Uterus (tissue), 2 donors: ENCODE data around the gene ZNF584.

Source experiments
- POLR2A ChIP-seq, 2 donors: fragments of 450-650 bp; IDR thresholded peaks; one replicate each; pipeline ENCODE4 v1.6.1; 2016; ENCODE audit warnings: antibody characterized with exemption in 2 of 2, mild to moderate bottlenecking in 1 of 2, moderate library complexity in 1 of 2
- TF ChIP-seq, protein P1 (sequence below), 4 experiments: fragments of 200-600 bp in 2 of 4; fragments of 450-650 bp in 2 of 4; sonication (generic) in 2 of 4; IDR thresholded peaks; one replicate each; pipeline ENCODE4 v1.5.1; 2016 to 2019; ENCODE audit warnings: antibody characterized with exemption in 4 of 4, mild to moderate bottlenecking in 2 of 4, moderate library complexity in 1 of 4

DNA sequence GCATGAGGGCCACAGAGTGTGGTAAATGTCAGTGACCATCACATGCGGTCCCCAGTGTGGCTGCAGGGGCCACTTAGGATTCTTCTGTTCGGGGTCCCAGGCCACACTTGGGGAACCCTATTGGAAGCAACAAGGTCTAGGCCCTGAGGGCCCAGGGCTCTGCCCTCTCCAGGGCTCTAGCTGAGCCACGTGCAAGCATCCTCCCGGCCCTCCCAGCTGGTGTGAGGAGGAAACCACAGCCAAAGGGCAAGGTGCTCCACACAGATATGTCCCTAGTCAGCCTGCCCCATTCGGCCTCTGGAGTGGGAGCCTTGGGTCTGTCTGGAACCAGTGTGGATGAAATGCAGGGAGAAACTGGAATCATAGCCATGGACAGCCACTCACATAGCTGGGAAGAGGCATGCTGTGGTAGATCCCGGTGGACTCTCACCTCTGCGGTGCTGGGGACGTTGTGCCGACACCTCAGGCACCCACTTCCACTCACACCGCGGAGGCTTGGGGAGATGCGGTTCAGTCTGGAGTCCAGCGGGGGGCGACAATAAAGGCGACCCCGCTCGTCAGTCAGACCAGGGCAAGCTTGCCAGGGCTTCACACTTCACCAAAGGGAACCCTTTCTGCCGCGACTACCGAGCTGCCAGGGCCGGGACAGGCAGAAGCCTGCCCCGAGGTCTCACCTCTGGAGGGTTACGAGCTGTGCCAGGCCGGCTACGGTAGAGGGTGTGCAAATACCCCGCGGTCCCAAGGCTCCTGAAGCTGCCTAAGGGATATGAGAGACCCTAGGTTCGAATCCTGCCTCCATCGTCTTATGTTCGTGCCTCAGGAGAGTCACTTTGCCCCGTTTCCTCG lies 41.6 kb upstream of the ZNF584 start:
- TF ChIP-seq, protein P1, sequence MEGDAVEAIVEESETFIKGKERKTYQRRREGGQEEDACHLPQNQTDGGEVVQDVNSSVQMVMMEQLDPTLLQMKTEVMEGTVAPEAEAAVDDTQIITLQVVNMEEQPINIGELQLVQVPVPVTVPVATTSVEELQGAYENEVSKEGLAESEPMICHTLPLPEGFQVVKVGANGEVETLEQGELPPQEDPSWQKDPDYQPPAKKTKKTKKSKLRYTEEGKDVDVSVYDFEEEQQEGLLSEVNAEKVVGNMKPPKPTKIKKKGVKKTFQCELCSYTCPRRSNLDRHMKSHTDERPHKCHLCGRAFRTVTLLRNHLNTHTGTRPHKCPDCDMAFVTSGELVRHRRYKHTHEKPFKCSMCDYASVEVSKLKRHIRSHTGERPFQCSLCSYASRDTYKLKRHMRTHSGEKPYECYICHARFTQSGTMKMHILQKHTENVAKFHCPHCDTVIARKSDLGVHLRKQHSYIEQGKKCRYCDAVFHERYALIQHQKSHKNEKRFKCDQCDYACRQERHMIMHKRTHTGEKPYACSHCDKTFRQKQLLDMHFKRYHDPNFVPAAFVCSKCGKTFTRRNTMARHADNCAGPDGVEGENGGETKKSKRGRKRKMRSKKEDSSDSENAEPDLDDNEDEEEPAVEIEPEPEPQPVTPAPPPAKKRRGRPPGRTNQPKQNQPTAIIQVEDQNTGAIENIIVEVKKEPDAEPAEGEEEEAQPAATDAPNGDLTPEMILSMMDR (IDR thresholded peaks at IDR 0.05), result no peak
- TF ChIP-seq POLR2A (IDR thresholded peaks at IDR 0.05), result no peak
